Activated B cell treated with CpG ODN at 0.5 μM for 24 hours (primary cell): Measurements from ENCODE around the gene UHRF1. TPM values are rescaled to one million over a fixed set of nuclear protein-coding genes. Genes with fewer than 3 reads are reported as not detected.

Experiments used
- ATAC-seq: fragments of 200-7000 bp; cut with Tn5 transposase; one replicate; pipeline ENCODE4 v1.10.0; 2021; ENCODE audit warnings: low read depth, mild to moderate bottlenecking, moderate library complexity
- CTCF ChIA-PET: fragments of 350-600 bp; sonication (Branson Sonifier 250); formaldehyde crosslinking; loops from one replicate; lab custom pipeline; 2021; ENCODE audit warnings: antibody characterized with exemption; lab: Charles Lee
- POLR2A ChIA-PET: fragments of 350-600 bp; sonication (Branson Sonifier 250); formaldehyde crosslinking; loops from one replicate; lab custom pipeline; 2021; ENCODE audit warnings: antibody characterized with exemption; lab: Charles Lee
- DNase-seq: peaks from one replicate; pipeline ENCODE4 v3.0.0; 2022
- H3K27ac Mint-ChIP-seq: one replicate; pipeline ENCODE4 v1.8.0; 2020; ENCODE audit warnings: mixed read lengths
- H3K27me3 Mint-ChIP-seq: one replicate; pipeline ENCODE4 v1.8.0; 2021; ENCODE audit warnings: mixed read lengths
- H3K36me3 Mint-ChIP-seq: one replicate; pipeline ENCODE4 v1.8.0; 2021; ENCODE audit warnings: low read depth, mixed read lengths
- H3K4me1 Mint-ChIP-seq: one replicate; pipeline ENCODE4 v1.8.0; 2021; ENCODE audit warnings: mixed read lengths
- H3K4me3 Mint-ChIP-seq: one replicate; pipeline ENCODE4 v1.8.0; 2020; ENCODE audit warnings: mild to moderate bottlenecking, mixed read lengths
- H3K9me3 Mint-ChIP-seq: one replicate; pipeline ENCODE4 v1.8.0; 2020; ENCODE audit warnings: mixed read lengths
- intact Hi-C: fragments of 100-400 bp; cut with micrococcal nuclease; formaldehyde crosslinking; loops from one replicate; pipeline ENCODE4 v1.15.1; 2024
- total RNA-seq: library from RNA; stranded (reverse); gene quantifications from 2 replicates; pipeline ENCODE4 v1.2.3, GENCODE V29; 2022
- TF ChIP-seq, protein P1 (sequence below): fragments of 200-600 bp; IDR thresholded peaks from one replicate; pipeline ENCODE4 v1.8.0; 2022; ENCODE audit warnings: antibody characterized with exemption, mild to moderate bottlenecking

The UHRF1 gene
- total RNA-seq, 1 donor from 2014 or later, result 7.8 TPM

DNA sequence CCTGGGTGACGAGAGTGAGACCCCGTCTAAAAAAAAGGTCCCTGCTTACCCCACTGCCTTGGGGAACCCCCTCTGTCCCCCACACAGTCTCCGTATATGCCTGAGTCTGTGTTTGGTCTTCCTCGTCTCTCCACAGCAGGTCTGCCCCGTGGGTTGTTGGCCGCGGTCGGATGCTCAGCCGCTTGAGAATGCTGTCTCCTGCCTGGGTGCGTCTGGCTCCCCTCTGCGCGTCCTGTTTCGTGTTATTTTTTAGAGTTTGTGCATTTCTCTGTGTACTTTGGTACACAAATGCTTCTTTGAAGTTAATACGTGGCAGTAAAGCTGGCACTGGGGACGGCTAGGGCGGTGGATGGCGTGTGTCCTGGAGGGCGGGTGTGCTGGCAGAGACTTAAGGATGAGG is 94.5 kb downstream of the UHRF1 start:
- H3K27ac Mint-ChIP-seq, result no peak overlapping the region

DNA sequence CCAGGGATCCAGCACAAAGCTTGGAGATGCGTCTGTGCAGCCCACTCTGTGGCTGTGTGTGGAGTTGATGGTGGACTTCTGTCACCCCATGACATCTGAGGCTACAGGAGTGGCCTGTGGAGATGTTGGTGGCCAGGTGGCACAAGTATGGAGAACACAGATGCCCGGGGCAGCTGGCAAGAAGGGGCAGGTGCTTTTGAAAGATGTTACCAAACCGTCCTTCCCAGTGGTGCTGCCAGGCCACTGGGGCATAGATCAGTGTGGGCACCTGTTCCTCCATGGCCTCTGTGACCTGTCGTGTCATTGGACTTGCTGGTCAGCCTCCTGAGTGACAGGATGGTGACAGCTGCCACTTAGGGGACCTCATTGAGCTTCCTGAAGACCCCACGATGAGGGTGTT is 95.8 kb downstream of the UHRF1 start:
- H3K36me3 Mint-ChIP-seq, result peaks cover 15% of the 10 kb centered on the region
- H3K27ac Mint-ChIP-seq, result no peak overlapping the region
- intact Hi-C loops, result no loop called here
- ChIA-PET CTCF (no interaction called here), POLR2A (no interaction called here)
- DNase-seq (no peak), ATAC-seq (no peak)
- H3K9me3 Mint-ChIP-seq, result peaks cover 2% of the 10 kb centered on the region
- peaks cover 10% of the 10 kb centered on the region for H3K4me1 Mint-ChIP-seq
- no peaks in the 10 kb centered on the region for H3K27me3 Mint-ChIP-seq
- no peak overlapping the region for H3K4me3 Mint-ChIP-seq
- TF ChIP-seq, protein P1, sequence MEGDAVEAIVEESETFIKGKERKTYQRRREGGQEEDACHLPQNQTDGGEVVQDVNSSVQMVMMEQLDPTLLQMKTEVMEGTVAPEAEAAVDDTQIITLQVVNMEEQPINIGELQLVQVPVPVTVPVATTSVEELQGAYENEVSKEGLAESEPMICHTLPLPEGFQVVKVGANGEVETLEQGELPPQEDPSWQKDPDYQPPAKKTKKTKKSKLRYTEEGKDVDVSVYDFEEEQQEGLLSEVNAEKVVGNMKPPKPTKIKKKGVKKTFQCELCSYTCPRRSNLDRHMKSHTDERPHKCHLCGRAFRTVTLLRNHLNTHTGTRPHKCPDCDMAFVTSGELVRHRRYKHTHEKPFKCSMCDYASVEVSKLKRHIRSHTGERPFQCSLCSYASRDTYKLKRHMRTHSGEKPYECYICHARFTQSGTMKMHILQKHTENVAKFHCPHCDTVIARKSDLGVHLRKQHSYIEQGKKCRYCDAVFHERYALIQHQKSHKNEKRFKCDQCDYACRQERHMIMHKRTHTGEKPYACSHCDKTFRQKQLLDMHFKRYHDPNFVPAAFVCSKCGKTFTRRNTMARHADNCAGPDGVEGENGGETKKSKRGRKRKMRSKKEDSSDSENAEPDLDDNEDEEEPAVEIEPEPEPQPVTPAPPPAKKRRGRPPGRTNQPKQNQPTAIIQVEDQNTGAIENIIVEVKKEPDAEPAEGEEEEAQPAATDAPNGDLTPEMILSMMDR, result no peak

More for the DNA sequence above, 94.5 kb downstream of the UHRF1 start:
- DNase-seq (no peak), ATAC-seq (no peak)
- intact Hi-C loops, result no loop called here
- ChIA-PET CTCF (no interaction called here), POLR2A (no interaction called here)
- H3K36me3 Mint-ChIP-seq, result peaks cover 13% of the 10 kb centered on the region
- TF ChIP-seq, protein P1, result no peak
- no peaks in the 10 kb centered on the region for H3K27me3 Mint-ChIP-seq
- no peak overlapping the region for H3K4me3 Mint-ChIP-seq
- H3K9me3 Mint-ChIP-seq, result peaks cover 2% of the 10 kb centered on the region
- peaks cover 12% of the 10 kb centered on the region for H3K4me1 Mint-ChIP-seq

DNA sequence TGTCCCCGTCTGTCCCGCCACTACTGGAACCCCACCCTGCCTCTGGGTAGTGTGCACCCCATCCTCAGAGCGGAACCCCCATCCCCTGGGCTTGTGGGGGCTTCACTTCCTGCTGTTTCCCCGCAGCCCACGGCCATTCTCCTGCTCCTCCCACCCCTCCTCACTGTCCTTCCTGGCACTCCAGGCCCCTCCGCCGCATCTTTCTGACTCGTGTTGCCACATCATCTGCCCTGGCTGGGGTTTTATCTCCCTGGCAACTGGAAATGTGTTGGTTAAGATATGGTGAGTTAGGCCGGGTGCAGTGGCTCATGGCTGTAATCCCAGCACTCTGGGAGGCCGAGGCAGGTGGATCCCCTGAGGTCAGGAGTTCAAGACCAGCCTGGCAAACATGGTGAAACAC is 96.9 kb downstream of the UHRF1 start:
- POLR2A ChIA-PET, result interaction anchor here (0.7 kb wide), 1 partner anchor 575 kb away, joined by 5 read pairs; no protein-coding TSS in a partner anchor
- H3K36me3 Mint-ChIP-seq, result peaks cover 15% of the 10 kb centered on the region
- no peak overlapping the region for H3K4me3 Mint-ChIP-seq
- ATAC-seq, result no peak
- no peak for DNase-seq
- TF ChIP-seq, protein P1, result no peak
- intact Hi-C loops, result no loop called here
- peaks cover 6% of the 10 kb centered on the region for H3K4me1 Mint-ChIP-seq
- peaks cover 2% of the 10 kb centered on the region for H3K9me3 Mint-ChIP-seq
- H3K27ac Mint-ChIP-seq, result no peak overlapping the region
- CTCF ChIA-PET, result no interaction called here
- H3K27me3 Mint-ChIP-seq, result no peaks in the 10 kb centered on the region

DNA sequence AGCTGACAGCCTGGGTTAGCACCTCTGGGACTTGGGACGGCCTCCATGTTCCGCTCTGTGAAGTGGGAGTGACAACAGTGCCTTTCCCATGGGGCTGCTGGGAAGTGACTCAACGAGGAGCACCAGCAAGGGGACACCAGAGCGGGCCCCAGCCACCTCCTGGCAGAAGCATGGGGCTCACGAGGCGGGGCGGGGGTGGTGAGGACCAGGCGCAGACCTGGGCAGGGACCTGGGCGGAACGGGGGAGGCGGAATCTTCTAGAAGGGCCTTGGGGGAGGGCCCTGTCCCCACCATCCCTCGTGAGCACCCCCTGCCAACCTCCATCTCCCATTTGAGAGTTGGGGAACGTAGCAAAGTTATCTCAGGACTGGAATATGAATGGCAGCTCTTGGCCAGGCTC is 97.5 kb downstream of the UHRF1 start:
- Mint-ChIP-seq H3K27me3 (no peaks in the 10 kb centered on the region), H3K27ac (no peak overlapping the region), H3K9me3 (peaks cover 2% of the 10 kb centered on the region), H3K36me3 (peaks cover 15% of the 10 kb centered on the region), H3K4me1 (peaks cover 3% of the 10 kb centered on the region), H3K4me3 (no peak overlapping the region)
- TF ChIP-seq, protein P1, result no peak
- ChIA-PET CTCF (no interaction called here), POLR2A (interaction anchor here (0.7 kb wide), 1 partner anchor 575 kb away, joined by 5 read pairs; no protein-coding TSS in a partner anchor)
- intact Hi-C loops, result no loop called here
- ATAC-seq (no peak), DNase-seq (no peak)

Other genes with a start within 250 kb of the UHRF1 start
- 30.9 and 31.6 TPM in 2 replicates for gene MYDGF, start 239.2 kb upstream of the UHRF1 start, total RNA-seq
- gene DPP9, start 185.7 kb upstream of the UHRF1 start, total RNA-seq, result 85.7 and 111 TPM in 2 replicates
- gene FEM1A, start 117.8 kb upstream of the UHRF1 start, total RNA-seq, result 16.7 and 17.9 TPM in 2 replicates
- gene TICAM1, start 77.8 kb upstream of the UHRF1 start, total RNA-seq, result 34.4 and 39.4 TPM in 2 replicates
- gene PLIN3, start 41.8 kb upstream of the UHRF1 start, total RNA-seq, result 28.7 and 29.0 TPM in 2 replicates
- gene ARRDC5, start 6.6 kb upstream of the UHRF1 start, total RNA-seq, result 4.3 and 5.0 TPM in 2 replicates
- gene KDM4B, start 59.6 kb downstream of the UHRF1 start, total RNA-seq, result 76.4 and 88.9 TPM in 2 replicates